SU-DHL-6 (cell line): ENCODE results near the gene ARHGAP20.

Experiments
- H2AFZ ChIP-seq: fragments of 200-600 bp; sonication (generic); 2 replicates; pipeline ENCODE4 v1.6.1; 2014; ENCODE audit warnings: low read depth, mild to moderate bottlenecking, moderate library complexity, mixed read lengths, antibody characterized with exemption, low read length; ENCODE audit not compliant: severe bottlenecking
- H3F3A ChIP-seq: fragments of 200-600 bp; shearing (Covaris generic); 2 replicates; pipeline ENCODE4 v1.6.0; 2016; ENCODE audit warnings: antibody characterized with exemption, mild to moderate bottlenecking; ENCODE audit not compliant: insufficient read depth
- H3K27ac ChIP-seq: fragments of 200-600 bp; sonication (generic); 2 replicates; pipeline ENCODE4 v1.5.1; 2016; ENCODE audit warnings: low read depth, mild to moderate bottlenecking, low read length, moderate library complexity, mixed read lengths
- H3K27me3 ChIP-seq: fragments of 200-600 bp; sonication (generic), shearing (Covaris generic); 2 replicates; pipeline ENCODE4 v1.6.0; 2014; ENCODE audit warnings: mild to moderate bottlenecking, low read length
- H3K36me3 ChIP-seq: fragments of 200-600 bp; sonication (generic); 2 replicates; pipeline ENCODE4 v1.6.1; 2014; ENCODE audit warnings: mild to moderate bottlenecking, low read length, mixed read lengths
- H3K4me2 ChIP-seq: fragments of 300-600, 200-600 bp; shearing (Covaris generic), sonication (generic); 2 replicates; pipeline ENCODE4 v1.6.0; 2014; ENCODE audit warnings: low read length, low read depth, mild to moderate bottlenecking; ENCODE audit not compliant: poor library complexity, severe bottlenecking
- H3K4me3 ChIP-seq: fragments of 200-600 bp; sonication (generic); 2 replicates; pipeline ENCODE4 v1.5.1; 2014; ENCODE audit warnings: antibody characterized with exemption, low read length, mild to moderate bottlenecking, mixed read lengths; ENCODE audit not compliant: insufficient read depth, poor library complexity, severe bottlenecking
- H3K79me2 ChIP-seq: fragments of 200-600 bp; sonication (generic); 2 replicates; pipeline ENCODE4 v1.6.1; 2014; ENCODE audit warnings: mild to moderate bottlenecking, low read length, moderate library complexity; ENCODE audit not compliant: insufficient read depth
- H3K9ac ChIP-seq: fragments of 200-600 bp; sonication (generic); 2 replicates; pipeline ENCODE4 v1.7.0; 2014; ENCODE audit warnings: mild to moderate bottlenecking, low read length
- H3K9me2 ChIP-seq: fragments of 200-600 bp; sonication (generic); replicated peaks from 2 replicates; pipeline ENCODE4 v1.6.1; 2014; ENCODE audit warnings: low read length; ENCODE audit not compliant: insufficient read depth
- H3K9me3 ChIP-seq: fragments of 200-600 bp; sonication (generic); 2 replicates; pipeline ENCODE4 v1.6.1; 2014; ENCODE audit warnings: low read length, mixed read lengths; ENCODE audit not compliant: insufficient read depth
- H4K20me1 ChIP-seq: fragments of 200-600 bp; sonication (generic); 2 replicates; pipeline ENCODE4 v1.6.1; 2014; ENCODE audit warnings: low read depth, mild to moderate bottlenecking, antibody characterized with exemption, low read length, moderate library complexity, mixed read lengths
- EZH2phosphoT487 ChIP-seq: fragments of 200-600 bp; sonication (generic), shearing (Covaris generic); conservative IDR thresholded peaks from 2 replicates; pipeline ENCODE4 v1.6.1; 2018; ENCODE audit warnings: mild to moderate bottlenecking, antibody characterized with exemption, low read length, moderate library complexity, mixed read lengths
- TF ChIP-seq, protein P1 (sequence below): fragments of 200-600 bp; sonication (generic); IDR thresholded peaks from one replicate; pipeline ENCODE4 v1.5.1; 2017; ENCODE audit warnings: antibody characterized with exemption, mild to moderate bottlenecking, low read length, moderate library complexity; ENCODE audit not compliant: insufficient read depth, poor library complexity, severe bottlenecking

ARHGAP20 gene

DNA sequence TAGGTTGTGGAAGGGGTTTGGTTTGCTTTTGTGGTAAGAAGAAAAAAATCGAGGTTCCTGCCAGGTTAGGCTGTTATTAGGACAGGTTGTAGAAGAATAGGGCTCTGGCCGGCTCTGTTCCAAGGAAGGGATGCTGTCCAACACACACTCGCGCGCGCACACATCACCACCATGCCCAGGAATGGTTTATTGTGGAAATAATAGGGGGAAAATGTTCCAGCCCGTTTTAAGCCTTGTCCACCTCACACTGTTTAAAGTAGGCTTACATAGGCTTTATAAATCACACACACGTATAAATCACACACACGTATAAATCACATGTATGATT, 1.2 kb upstream of the ARHGAP20 start:
- Histone ChIP-seq H3K9me3 (no peaks in the 10 kb centered on the region), H4K20me1 (no peaks in the 10 kb centered on the region), H3K36me3 (no peaks in the 10 kb centered on the region), H3K9me2 (no peaks in the 10 kb centered on the region), H3K79me2 (no peaks in the 10 kb centered on the region), H3K4me2 (peak overlapping the region; percentile 68), H3K27ac (no peak overlapping the region), H3K9ac (no peak overlapping the region), H3K27me3 (no peaks in the 10 kb centered on the region), H3K4me3 (no peak overlapping the region), H3F3A (no peaks in the 10 kb centered on the region; the same call in 1 of the 2 replicates), H2AFZ (no peak overlapping the region)
- no peak for TF ChIP-seq EZH2phosphoT487
- TF ChIP-seq, protein P1, sequence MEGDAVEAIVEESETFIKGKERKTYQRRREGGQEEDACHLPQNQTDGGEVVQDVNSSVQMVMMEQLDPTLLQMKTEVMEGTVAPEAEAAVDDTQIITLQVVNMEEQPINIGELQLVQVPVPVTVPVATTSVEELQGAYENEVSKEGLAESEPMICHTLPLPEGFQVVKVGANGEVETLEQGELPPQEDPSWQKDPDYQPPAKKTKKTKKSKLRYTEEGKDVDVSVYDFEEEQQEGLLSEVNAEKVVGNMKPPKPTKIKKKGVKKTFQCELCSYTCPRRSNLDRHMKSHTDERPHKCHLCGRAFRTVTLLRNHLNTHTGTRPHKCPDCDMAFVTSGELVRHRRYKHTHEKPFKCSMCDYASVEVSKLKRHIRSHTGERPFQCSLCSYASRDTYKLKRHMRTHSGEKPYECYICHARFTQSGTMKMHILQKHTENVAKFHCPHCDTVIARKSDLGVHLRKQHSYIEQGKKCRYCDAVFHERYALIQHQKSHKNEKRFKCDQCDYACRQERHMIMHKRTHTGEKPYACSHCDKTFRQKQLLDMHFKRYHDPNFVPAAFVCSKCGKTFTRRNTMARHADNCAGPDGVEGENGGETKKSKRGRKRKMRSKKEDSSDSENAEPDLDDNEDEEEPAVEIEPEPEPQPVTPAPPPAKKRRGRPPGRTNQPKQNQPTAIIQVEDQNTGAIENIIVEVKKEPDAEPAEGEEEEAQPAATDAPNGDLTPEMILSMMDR, result no peak

DNA sequence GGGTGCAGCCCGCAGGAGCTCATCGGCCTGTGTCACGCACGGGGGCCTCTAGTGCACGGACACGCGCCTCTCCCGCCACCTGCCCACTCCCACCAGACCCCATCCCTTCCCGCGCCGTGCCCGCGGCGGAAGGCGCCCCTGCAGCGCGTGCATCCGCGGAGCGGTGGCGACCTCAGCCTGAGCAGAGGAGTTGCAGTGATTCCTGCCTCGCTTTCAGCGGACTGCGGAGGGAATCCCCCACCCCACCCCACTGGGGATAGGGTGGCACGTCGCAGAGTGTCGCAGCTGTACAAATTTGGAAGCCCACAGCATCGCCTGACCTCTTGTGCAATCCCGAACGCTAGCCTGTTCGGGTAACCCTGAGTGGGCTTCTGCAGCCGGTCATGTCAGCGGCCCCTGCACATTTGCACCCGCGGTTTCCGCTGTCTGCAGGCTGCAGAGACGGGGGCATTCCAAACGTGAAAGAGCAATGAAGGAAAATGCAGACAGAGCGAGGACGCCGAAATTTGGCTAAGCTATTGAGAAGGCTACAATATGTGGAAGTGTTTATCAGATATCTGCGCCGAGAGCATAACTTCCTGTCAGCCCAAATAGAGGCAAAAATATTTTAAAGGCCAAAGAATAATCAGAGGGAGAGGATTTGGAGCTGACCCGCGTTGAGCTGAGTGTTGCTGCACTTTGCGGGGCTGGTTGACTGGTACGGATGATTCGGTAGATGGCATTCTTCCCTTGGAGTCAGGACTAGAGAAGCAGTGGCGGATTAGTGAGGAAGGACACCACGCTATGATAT, 617 bp upstream of the ARHGAP20 start:
- peak overlapping the region; percentile 68 for H3K4me2 ChIP-seq
- H3K36me3 ChIP-seq, result no peaks in the 10 kb centered on the region
- no peaks in the 10 kb centered on the region for H3K79me2 ChIP-seq
- H2AFZ ChIP-seq, result peak overlapping the region; percentile 91
- no peaks in the 10 kb centered on the region for H3K9me2 ChIP-seq
- no peaks in the 10 kb centered on the region for H3K27me3 ChIP-seq
- H3K4me3 ChIP-seq, result peak overlapping the region; percentile 53
- H3K9me3 ChIP-seq, result no peaks in the 10 kb centered on the region
- no peaks in the 10 kb centered on the region; the same call in 1 of the 2 replicates for H3F3A ChIP-seq
- no peak for TF ChIP-seq EZH2phosphoT487
- TF ChIP-seq, protein P1, result no peak
- H3K27ac ChIP-seq, result no peak overlapping the region
- peak overlapping the region; percentile 63 for H3K9ac ChIP-seq
- H4K20me1 ChIP-seq, result no peaks in the 10 kb centered on the region

DNA sequence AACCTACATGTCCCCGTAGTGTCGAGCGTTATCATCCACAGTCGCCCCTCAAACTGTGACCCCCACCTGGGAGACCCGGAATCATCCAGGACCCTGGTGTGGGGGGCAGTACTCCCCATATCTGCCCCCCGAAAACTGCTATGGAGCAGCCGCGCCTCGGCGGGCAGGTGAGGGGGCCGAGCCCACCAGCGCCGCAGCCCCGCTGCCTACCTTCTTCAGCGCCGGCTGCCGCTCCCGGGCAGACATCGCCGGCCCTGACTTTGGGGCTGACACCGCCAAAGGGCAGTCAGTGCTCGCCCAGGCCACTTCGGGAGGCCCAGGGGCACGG, 825 bp downstream of the ARHGAP20 start:
- Histone ChIP-seq H2AFZ (peak overlapping the region; percentile 64), H3K27ac (no peak overlapping the region), H3K4me2 (peak overlapping the region; percentile 60), H4K20me1 (no peaks in the 10 kb centered on the region), H3K27me3 (no peaks in the 10 kb centered on the region), H3K9me3 (no peaks in the 10 kb centered on the region), H3K79me2 (no peaks in the 10 kb centered on the region), H3F3A (no peaks in the 10 kb centered on the region; the same call in 1 of the 2 replicates), H3K9me2 (no peaks in the 10 kb centered on the region), H3K9ac (peak overlapping the region; percentile 63), H3K36me3 (no peaks in the 10 kb centered on the region), H3K4me3 (peak overlapping the region; percentile 51)
- TF ChIP-seq, protein P1, result no peak
- no peak for TF ChIP-seq EZH2phosphoT487
